HG02610 (cell line): Measurements from ENCODE around the gene LPIN1.

Source experiments
- ATAC-seq: cut with Tn5 transposase; IDR thresholded peaks from one replicate; pipeline ENCODE4 v1.9.1; 2021; ENCODE audit warnings: mild to moderate bottlenecking, moderate library complexity; ENCODE audit not compliant: unreplicated experiment

LPIN1 gene

GRCh38 chr2:11781602-11782001, 35.2 kb downstream of the LPIN1 start:
- ATAC-seq = no peak

- ATAC-seq = no peak
Observed at GRCh38 chr2:11784280-11784679, 37.8 kb downstream of the LPIN1 start.

- ATAC-seq = no peak
Observed at GRCh38 chr2:11784747-11785610, 38.5 kb downstream of the LPIN1 start.

- ATAC-seq = no peak
Observed at GRCh38 chr2:11785611-11785940, 39.1 kb downstream of the LPIN1 start.

- ATAC-seq = no peak
Observed at GRCh38 chr2:11786191-11786590, 39.8 kb downstream of the LPIN1 start.

- ATAC-seq = no peak
Observed at GRCh38 chr2:11786592-11786991, 40.2 kb downstream of the LPIN1 start.

- no peak for ATAC-seq
Observed at GRCh38 chr2:11787991-11788390, 41.6 kb downstream of the LPIN1 start.

GRCh38 chr2:11788461-11789124, 42.2 kb downstream of the LPIN1 start:
- no peak for ATAC-seq

- ATAC-seq = no peak
Observed at GRCh38 chr2:11789243-11789642, 42.8 kb downstream of the LPIN1 start.

GRCh38 chr2:11790228-11790627, 43.8 kb downstream of the LPIN1 start:
- no peak for ATAC-seq

- ATAC-seq = no peak
Observed at GRCh38 chr2:11795590-11795989, 49.2 kb downstream of the LPIN1 start.

- ATAC-seq = no peak
Observed at GRCh38 chr2:11796190-11797171, 50.0 kb downstream of the LPIN1 start.

- no peak for ATAC-seq
Observed at GRCh38 chr2:11797846-11798245, 51.4 kb downstream of the LPIN1 start.

- no peak for ATAC-seq
Observed at GRCh38 chr2:11798701-11799435, 52.4 kb downstream of the LPIN1 start.

GRCh38 chr2:11799826-11800225, 53.4 kb downstream of the LPIN1 start:
- ATAC-seq = no peak

- no peak for ATAC-seq
Observed at GRCh38 chr2:11802782-11803191, 56.4 kb downstream of the LPIN1 start.

GRCh38 chr2:11805024-11805423, 58.6 kb downstream of the LPIN1 start:
- ATAC-seq = no peak

GRCh38 chr2:11805920-11806319, 59.5 kb downstream of the LPIN1 start:
- ATAC-seq = no peak

GRCh38 chr2:11807156-11808015, 61.0 kb downstream of the LPIN1 start:
- no peak for ATAC-seq

- ATAC-seq = no peak
Observed at GRCh38 chr2:11808016-11808400, 61.6 kb downstream of the LPIN1 start.
